GM18502 (cell line): ENCODE results near the gene XCL1.

Experiments
- ATAC-seq: cut with Tn5 transposase; IDR thresholded peaks from one replicate; pipeline ENCODE4 v1.9.1; 2021; ENCODE audit warnings: mild to moderate bottlenecking; ENCODE audit not compliant: unreplicated experiment, poor library complexity

The XCL1 gene

DNA sequence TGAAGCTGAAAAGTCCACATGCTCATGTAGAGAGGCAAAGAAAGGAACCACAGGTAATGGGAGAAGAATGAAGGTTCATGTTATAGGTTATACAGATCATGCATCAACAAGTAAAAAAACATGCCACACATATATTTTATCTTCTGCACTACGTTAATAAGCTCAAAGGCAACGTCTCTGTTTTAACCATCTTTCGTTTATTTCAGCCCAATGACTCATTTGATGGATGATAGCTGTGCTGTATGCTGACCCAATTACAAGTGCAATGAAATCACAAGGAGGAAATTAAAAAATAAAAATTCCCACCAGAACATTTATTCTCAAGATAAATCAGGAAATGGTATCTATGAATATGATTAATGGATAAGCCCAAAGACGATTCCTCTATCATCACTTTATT, 24.6 kb downstream of the XCL1 start:
- no peak for ATAC-seq

DNA sequence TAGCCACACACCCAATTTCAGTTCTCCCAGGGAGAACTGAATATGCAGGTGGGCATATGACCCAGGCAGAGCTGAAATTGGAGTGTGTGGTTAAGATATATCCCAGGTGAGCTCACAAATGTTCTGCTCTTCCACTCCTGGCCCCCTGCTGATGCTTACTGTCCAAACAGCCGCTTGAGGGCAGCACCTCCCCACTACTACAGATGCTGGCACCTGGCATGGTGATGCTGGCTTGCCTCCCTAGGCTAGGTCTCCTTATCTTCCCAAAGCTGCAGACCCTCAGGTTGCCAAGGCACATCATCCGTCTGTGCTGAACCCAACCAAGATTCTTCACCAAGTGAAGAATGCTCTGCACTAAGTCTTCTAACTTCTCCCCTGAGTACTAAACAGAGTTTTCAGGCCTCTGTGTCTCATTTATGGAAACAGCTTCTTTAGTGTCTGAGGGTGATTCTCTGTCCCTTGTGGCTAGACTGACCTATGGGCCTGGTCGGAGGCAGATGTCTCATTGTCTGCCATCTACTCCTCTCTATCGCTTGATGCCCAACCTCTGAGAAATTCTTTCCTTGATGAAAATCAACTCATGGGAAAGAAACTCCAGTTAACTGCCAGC, 27.2 kb downstream of the XCL1 start:
- peak; percentile 72 for ATAC-seq

DNA sequence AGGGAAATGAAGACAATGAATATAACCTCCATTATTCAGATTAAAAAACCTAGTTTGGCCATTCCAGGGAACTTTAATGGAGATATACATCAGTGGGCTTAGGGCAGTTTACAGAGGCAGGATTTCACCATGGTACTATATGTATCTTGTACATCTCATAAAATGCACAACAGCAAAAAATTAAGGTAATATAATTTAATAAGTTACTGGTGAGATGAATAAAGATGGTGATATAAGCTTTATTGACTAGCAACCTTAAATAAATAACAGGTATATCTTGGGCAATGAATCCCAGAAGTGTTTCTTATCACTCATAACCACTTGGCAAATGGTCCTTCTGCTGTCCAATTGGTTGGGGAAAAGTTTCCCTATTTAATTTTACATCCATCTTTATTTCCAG, 29.0 kb downstream of the XCL1 start:
- no peak for ATAC-seq

DNA sequence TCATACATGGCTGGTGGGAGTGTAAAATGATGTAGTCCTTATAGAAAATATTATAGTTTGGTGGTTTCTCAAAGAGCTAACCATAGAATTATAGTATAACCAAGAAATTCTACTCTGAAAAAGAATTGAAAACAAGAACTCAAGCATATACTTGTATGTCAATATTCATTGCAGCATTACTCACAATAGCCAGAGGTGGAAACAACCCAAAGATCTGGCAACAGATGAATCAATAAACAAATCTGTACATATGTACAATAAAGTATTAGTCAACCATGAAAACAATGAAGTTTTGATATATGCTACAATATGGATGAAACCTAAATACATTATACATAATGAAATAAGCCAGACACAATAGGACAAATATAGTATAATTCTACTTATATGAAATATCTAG, 29.7 kb downstream of the XCL1 start:
- no peak for ATAC-seq

DNA sequence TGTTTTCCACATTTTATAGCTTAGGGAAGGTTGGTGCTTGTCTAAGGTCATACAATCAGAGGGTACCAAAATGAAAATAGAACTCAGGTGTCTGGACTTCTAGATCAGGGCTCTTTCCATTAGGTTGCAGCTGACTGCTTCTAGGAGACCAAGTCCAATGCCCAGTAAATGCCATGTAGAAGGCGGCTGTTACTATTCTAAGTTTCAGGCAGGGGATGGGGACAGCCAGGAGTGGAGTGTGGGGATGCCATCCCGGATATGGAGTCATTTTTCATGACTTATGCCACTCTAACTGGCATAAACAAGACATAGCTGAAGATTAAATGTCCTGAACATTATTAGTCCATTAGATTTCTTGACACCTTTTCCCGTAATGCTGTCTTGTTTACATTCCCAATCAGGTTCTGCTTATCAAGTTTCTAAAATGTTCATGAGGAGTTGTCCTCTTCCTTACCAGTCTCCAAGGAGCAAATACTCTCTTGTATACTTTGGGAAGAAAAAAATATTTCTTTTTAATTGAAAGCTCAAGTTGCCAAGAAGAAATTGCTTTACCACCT, 31.5 kb downstream of the XCL1 start:
- no peak for ATAC-seq

DNA sequence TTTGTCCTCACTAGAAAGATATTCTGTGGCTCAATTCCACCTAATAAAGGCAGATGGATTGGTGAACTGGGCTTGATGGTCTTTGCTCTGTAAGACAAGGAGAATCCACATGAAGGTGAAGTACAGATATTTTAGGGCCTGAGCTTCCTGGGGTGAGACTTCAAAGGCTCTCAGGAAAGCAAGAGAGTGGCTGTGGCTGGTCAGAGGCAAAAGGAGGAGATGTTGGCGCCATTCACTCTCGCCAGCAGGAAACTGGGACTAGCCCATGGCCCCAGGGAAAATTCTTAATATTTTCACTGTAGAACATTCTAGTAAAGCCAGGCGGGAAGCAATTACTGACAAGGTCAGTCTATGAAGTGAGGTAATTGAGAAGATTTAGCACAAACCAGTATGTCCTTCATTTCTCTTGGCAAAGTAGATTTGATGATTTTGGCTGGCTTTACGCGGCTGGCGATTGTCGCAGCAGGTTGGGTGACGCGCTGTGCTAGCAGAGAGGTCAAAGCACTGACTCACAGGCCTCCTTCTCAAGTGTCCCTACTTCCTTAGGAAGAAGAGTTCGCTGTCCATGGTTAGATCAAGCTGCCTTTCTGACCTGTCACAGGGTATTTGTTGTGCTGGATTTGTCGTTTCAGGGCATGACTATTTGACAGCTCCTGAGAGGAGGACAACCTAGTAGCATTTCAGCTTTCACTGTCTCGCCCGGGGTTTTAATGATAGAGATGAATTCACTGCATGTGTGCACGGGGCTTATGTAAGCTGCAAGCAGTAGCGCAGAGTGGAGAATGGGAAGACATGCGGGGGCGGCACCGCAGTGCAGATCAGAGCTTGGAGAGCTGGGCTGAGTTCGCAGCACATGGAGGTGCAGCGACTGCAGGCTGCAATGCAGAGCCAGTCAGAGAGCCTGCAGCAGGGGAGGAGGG, 32.7 kb downstream of the XCL1 start:
- no peak for ATAC-seq

DNA sequence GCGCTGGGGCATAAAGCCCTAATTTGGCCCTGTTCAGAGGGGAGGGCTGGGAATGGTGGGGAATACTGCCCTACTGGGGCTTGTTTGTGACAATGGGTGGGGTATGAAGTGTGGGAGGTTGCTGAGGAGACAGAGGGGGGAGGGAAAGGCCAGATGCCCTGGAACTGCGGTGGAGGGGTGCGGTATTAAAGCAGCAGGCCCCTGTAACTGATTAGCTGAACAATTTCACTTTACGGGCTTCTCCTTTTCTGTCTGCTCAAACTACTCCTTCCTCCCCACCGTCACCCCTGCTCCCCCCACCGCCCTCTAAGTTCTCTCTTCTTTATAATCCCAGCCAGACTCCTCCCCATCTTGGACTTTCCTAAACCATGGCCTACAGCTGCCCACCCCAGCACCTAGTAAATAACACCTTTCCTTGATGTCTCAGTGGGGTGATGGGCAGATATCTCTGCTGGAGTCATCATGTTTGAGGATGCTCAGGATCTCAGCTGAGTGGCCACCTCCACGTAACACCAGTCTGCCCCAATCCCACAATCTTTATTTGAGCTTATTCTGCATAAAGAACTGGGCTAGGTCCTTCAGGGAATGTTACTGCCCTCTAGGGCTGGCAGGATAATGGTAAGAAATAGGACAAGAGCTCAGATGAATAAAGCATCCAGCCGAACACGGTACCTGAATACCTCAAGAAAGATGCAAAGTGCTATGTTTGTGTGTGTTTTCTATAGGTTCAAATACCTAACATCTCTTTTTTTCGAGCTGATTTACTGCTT, 33.5 kb downstream of the XCL1 start:
- ATAC-seq: no peak

DNA sequence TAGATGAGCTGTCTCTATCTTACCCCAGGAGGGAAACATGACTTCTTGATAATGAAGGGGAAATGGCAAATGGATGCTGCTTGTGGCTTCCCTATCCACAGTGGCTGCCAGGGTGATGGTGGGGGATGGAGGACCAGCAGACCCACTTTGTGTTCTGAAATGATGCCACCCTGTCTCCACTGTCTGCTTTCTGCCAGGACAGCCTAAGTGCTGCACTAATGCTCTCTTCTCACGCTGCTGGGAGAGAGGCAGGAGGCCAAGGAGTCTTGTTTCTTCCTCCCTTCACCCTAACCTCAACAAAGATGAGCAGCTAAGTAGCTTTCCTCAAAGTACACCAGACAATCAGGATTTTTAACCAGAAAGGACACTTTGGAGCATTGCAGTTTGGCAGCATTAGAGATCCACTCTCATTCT, 36.6 kb downstream of the XCL1 start:
- ATAC-seq: no peak

DNA sequence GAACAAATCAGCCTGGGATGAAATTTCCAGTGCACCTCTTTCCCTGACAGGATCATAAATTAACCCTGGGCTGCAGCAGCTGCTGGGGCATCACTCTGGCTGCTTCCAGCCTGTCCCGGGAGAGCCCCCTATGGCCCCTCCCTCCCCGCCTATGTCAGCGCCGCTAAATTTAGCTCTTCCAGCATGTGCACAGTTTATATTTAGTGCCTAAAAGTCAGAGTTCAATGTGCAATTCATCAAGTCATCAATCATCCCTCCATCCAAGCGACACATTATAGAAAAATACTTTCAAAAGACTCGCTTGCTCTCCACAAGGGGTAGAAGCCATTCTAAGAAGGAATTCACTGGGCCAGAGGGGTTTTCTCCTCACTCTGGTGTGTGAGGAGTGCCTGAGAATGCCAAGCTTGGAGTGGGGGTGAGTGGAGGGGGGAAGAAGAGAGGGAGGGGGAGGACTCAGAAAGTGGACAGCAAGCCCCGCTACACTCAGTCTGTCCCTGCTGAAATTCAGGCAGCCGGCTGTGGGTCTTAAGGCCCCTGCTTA, 37.4 kb downstream of the XCL1 start:
- no peak for ATAC-seq

DNA sequence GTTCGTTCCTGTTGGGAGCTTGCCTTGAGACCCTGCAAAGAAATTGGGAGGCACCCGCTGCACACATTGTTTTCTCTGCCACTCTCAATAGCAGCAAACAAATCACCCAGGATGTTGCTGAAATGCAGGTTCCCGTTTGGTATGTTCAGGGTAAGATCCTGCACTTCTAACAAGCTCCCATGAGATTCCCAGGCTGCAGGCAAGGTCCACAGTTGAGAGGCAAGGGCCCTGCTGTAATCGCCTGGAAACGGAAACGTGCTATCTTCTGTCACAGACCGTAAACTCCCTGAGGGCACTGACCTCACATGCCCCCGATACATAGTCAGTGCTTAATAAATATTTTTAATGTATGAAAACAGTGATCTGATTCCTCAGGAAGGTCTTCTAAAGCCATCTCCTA, 37.8 kb downstream of the XCL1 start:
- no peak for ATAC-seq

DNA sequence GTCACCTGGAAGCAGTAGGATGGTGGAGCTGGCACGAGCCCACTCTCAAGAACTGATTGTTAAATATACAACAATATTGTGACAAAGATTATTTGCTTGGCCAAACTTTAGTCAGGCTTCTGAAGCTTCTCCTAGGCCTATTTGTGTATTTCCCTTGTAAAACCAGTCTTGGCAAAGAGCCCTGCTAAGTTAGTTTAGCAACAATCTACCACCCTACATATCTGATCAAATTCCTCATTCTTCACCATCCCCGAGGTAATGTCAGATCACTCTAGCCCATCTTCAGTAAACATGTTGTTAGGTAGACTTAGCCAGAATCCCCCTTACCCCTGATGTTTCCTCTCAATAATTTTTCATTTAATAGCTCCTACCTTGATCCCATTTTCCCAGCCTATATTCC, 39.6 kb downstream of the XCL1 start:
- ATAC-seq: no peak

DNA sequence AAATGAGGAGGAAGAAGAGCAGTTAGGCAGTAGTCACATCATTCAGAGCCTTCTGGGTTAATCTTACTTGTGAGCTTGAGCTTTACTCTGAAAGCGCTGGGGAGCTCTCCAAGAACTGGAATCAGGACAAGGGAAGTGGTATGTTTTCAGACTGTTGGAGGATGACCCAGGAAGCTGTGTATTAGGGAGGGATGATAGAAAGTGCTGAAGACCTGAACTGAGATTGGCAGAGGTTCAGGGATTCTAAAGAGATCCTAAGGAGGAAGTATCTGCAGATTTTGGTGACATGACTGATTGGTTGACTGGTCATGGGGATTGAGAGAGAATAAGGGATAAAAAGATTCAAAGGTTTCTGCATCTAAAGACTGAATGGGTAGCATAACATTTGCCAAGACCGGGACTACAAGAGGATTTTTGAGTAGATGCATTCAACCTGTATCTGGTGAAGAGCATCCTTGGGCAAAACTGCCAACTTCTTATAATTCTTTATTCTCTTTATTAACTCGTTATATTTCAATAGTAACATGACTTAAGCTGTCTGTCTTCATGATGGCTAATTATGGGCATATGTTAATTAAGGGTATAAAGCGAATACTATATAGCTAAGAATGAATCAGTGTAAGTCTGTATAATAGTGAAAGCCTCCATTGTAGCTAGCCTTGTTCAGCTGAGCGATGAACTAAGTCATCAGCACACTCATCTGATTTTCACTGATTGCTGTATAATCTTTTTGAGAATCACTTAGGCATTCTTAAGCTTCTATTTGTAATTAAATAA, 41.8 kb downstream of the XCL1 start:
- no peak for ATAC-seq

DNA sequence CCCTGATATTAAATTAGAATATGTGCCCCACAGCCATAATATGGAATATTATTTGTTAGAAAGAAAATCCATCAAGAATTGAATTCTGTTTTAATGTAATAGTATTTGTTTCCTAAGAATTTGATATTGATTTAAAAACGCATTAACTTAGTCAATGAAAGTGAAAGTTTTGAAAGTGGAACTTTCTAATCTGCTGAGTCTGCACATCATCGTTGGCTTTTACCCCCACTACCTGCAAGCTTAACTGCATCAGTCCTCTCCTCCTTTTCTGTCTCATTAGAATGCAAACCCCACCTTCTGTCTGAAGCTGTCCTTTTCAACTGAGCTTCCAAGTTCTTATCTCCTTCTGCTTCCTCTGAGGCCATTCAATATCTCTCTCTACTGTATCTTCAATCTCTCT, 42.5 kb downstream of the XCL1 start:
- ATAC-seq: no peak

DNA sequence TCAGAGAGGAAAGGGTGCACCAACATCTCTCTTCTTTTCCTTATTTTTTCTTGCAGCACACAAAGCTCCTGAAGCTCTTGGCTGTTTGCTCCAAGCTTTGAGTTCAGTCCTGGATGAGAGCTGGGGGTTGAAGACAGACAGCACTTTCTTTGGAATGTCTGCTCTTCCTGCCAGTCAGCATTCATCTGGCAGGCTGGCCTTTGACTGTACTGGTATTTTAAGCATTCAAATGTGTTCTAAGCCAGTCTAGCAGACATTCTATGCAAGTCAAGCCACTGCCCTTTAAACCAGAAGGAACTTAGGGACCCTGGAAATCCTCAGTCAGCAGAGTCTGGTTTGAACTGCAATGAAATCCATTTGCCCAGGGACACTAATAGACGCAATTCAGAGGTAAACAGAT, 45.0 kb downstream of the XCL1 start:
- ATAC-seq: no peak

DNA sequence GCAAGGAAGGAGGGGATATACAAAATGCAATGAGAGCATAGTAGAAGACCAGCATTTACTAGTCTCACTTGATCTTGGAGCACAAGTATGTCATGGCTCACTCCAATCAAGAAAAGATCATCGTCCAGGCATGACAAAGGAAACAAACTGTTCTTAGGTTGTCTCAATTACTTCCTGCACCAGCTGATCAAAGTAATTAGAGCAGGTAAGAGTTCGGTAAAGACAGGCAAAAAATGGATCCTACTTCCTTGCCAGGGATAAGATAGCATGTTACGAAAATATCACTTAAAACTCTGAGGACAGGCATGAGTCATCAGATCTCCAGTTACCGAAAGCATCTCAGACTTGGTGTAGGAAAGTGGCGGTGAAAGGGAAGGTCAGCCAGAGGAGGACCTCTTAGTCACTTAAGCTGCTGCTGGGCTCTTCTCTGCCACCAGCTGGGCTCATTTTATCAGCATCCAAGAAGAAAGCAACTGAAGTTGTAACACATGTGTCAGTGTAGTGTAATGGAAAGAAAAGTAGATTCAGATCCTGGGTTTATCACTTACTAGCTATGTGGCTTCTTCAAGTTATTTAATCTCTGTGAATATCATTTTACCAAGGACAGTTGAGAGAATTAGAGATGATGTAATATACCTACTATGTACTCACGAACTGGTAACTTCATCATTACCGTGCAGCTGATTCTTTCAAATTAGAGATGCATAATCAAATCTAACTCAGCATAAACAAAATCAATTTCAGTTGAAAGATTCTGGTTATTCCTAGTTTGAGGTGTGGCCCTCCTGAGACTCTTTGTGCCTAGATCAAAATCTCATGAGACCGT, 46.8 kb downstream of the XCL1 start:
- no peak for ATAC-seq

DNA sequence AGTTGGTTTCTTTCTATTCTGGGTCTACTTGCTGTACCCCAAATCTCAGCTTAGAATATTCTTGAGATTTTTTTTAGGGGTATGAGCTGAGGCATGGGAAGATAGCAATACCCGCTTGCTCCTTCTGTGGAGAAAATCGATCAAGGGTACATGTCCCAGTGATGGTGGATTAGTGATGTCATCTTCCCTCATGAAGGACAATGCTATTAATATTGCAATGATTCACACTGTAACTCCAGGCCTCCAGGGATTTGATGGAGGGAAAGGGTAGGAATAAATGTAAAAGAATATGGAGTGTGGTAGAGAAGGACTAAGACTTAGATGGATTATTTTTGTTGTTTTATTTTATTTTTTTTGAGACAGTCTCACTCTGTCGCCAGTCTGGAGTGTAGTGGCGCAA, 47.4 kb downstream of the XCL1 start:
- ATAC-seq: no peak

DNA sequence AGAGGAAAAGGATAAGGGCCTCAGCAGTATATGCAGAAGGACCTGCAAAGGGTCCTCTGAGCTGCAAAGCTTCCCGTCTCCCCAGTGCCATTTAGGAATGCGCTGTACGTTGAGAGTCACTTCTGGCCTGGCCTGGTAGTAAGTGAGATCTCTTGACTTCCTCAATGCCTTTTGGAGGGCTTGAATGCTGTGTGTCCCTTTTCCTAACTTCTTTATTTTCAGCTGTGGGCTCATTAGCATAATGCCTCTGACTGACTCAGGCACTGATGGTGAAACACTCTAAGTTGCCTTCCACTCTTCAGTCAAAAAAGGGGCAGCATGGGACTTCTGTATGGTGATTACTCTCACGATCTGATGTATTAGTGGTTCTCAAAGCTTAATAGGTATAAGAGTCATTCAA, 49.9 kb downstream of the XCL1 start:
- no peak for ATAC-seq

DNA sequence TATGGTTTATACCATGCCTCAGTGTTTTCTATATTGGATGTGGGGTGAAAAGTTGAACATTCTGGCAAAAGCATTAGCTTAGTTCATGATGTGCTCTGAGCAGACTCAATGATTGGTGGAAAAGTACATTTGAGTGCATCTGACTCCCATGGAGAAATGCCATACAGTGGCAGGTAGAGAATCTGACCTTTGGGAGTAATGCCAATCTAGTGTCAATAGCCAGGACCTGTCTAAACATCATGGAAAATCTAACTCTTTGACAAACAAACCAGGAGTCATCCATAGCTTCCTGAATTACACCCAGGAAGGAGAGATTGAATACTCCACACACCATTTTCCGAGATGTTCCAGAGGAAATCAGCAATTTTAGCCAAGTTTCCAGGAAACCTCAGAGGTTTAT, 51.0 kb downstream of the XCL1 start:
- no peak for ATAC-seq

DNA sequence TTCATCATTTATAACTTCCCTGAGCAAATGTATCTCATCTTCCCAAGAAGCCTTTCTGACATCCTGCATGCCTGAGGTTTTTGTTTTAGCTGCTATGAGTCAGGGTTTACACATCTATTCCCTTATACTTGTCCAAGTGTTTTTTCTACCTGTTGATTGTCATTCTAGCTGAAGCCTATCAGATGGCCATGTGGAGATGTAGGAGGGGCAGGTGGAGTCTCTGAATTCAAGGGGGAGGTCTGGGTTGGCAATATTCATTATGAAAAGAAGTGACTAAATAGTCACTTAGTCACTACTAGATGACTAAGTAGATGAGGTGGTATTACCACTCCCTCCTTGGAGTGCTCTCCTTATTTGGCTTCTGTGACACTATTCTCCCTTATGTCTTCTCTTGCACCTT, 52.4 kb downstream of the XCL1 start:
- no peak for ATAC-seq
